Measurements from ENCODE around the gene WWOX. TPM values are rescaled to one million over a fixed set of nuclear protein-coding genes. Genes with fewer than 3 reads are reported as not detected.

WWOX gene
- total and polyA plus RNA-seq, 2 of the 8 experiments (the other 6 are each of a cell fraction or from before 2014, with no cell fraction given), result 5.4 to 16.7 TPM

- H2AK5ac ChIP-seq (ENCODE audit: low read depth, low read length), result no peak overlapping the region
- H3K9ac ChIP-seq (replicated peaks in 1 of 4; ENCODE audit: extremely low read depth in 1 of 4, low read depth in 3 of 4, low read length in 3 of 4), result no peak overlapping the region
- no peaks in the 10 kb centered on the region for H3K9me3 ChIP-seq (ENCODE audit: insufficient read depth in 2 of 2, low read depth in 1 of 2, low read length in 1 of 2)
- no peak overlapping the region for H2BK20ac ChIP-seq (ENCODE audit: low read length)
- no peaks in the 10 kb centered on the region for H4K20me1 ChIP-seq (replicated peaks in 1 of 2; ENCODE audit: control insufficient read depth in 1 of 2, insufficient read depth in 2 of 2, low read length in 2 of 2)
- ChIA-PET POLR2A (ENCODE audit: partially characterized antibody) (interaction anchor here (0.7 kb wide), 1 partner anchor 784 kb away, joined by 3 read pairs; no protein-coding TSS in a partner anchor), CTCF (ENCODE audit: partially characterized antibody) (interaction anchor here (0.7 to 1.5 kb wide), 8 partner anchors 9 to 482 kb away, joined by 3 to 5 read pairs (median 4); no protein-coding TSS in a partner anchor)
- no peak overlapping the region for H3K4me2 ChIP-seq (ENCODE audit: insufficient read depth in 1 of 2, low read depth in 2 of 2, low read length in 2 of 2)
- no peaks in the 10 kb centered on the region for H3K36me3 ChIP-seq (ENCODE audit: control insufficient read depth in 2 of 4, insufficient read depth in 4 of 4, low read length in 3 of 4)
- no peak overlapping the region for H3K4me3 ChIP-seq (ENCODE audit: extremely low read depth in 1 of 4, insufficient read depth in 2 of 4, low read depth in 3 of 4, low read length in 4 of 4)
- no peaks in the 10 kb centered on the region for H3K23me2 ChIP-seq (ENCODE audit: low read depth, low read length)
- no peak overlapping the region for H3K14ac ChIP-seq (ENCODE audit: insufficient read length)
- FAIRE-seq (no peak), DNase-seq (ENCODE audit: low read depth in 1 of 2, low spot score in 2 of 2) (no peak)
- no peak overlapping the region for H4K5ac ChIP-seq (ENCODE audit: insufficient read length, low read depth, low read length)
- H3K23ac ChIP-seq (ENCODE audit: insufficient read length), result no peak overlapping the region
- no peak overlapping the region for H3K56ac ChIP-seq (replicated peaks; ENCODE audit: insufficient read length, low read depth, low read length)
- H3K27ac ChIP-seq (ENCODE audit: low read depth, low read length), result no peak overlapping the region
- H4K91ac ChIP-seq (replicated peaks; ENCODE audit: insufficient read length, low read length), result no peak overlapping the region
- 84% methylated on average over 2 of the region's 2 CpGs; no CpG with 5 or more reads in 1 of the 2 experiments for WGBS, 2 experiments (ENCODE audit: extremely low coverage in 1 of 2, insufficient coverage in 1 of 2, insufficient read length in 1 of 2, insufficient replicate concordance in 2 of 2, low coverage in 1 of 2, low lambda C conversion rate in 2 of 2, missing lambda C conversion rate in 1 of 2)
- H4K8ac ChIP-seq (ENCODE audit: extremely low read depth, insufficient read depth, low read length), result no peak overlapping the region
- no peak overlapping the region for H2BK12ac ChIP-seq (ENCODE audit: low read depth, low read length)
- no peaks in the 10 kb centered on the region for H3K79me2 ChIP-seq (ENCODE audit: control insufficient read depth in 1 of 2, insufficient read depth in 2 of 2, low read length in 2 of 2)
- H3K79me1 ChIP-seq (ENCODE audit: low read depth, low read length), result no peaks in the 10 kb centered on the region
- H2BK15ac ChIP-seq (ENCODE audit: low read length), result no peak overlapping the region
- H3K4ac ChIP-seq (replicated peaks; ENCODE audit: insufficient read length, low read depth, low read length), result no peak overlapping the region
- no peaks in the 10 kb centered on the region for H3K4me1 ChIP-seq (replicated peaks in 1 of 4; ENCODE audit: control insufficient read depth in 3 of 4, insufficient read depth in 4 of 4, low read length in 3 of 4)
- no peak overlapping the region for H2BK120ac ChIP-seq (replicated peaks; ENCODE audit: low read depth, low read length)
- H2BK5ac ChIP-seq (ENCODE audit: low read depth, low read length), result no peak overlapping the region
- no peak overlapping the region for H2AFZ ChIP-seq (ENCODE audit: low read length)
- H3K27me3 ChIP-seq (replicated peaks in 1 of 4; ENCODE audit: control insufficient read depth in 3 of 4, extremely low read depth in 1 of 4, insufficient read depth in 3 of 4, low read length in 3 of 4), result no peaks in the 10 kb centered on the region
- H3K18ac ChIP-seq (ENCODE audit: extremely low read depth, low read length), result no peak overlapping the region
- TF ChIP-seq CEBPB (IDR thresholded peaks at IDR 0.05; ENCODE audit: low read depth, low read length) (no peak), KDM1A (IDR thresholded peaks at IDR 0.05; ENCODE audit: borderline replicate concordance, low read length) (no peak), EGR1 (IDR thresholded peaks at IDR 0.05; ENCODE audit: borderline replicate concordance, low read depth, low read length) (no peak), SP2 (IDR thresholded peaks at IDR 0.05; ENCODE audit: low read length) (no peak), RAD21 (IDR thresholded peaks at IDR 0.05 in 1 of 2, conservative IDR thresholded peaks at IDR 0.05 in 1 of 2; ENCODE audit: low read depth in 2 of 2, low read length in 2 of 2) (peak in 1 of 2 experiments; percentile 14; a peak in 2 of 4 replicates)
Observed at GRCh38 chr16:79143026-79143425, 1043.6 kb downstream of the WWOX start.

Measured in H1 (cell line).